Ishikawa (cell line): ENCODE measurements around the gene PRKCH.

Experiments
- CEBPB ChIP-seq: IDR thresholded peaks from 2 replicates; pipeline ENCODE4 v1.6.1; 2012
- CREB1 ChIP-seq: IDR thresholded peaks from 2 replicates; pipeline ENCODE4 v1.6.1; 2012; ENCODE audit warnings: low read depth
- EGR1 ChIP-seq: IDR thresholded peaks from 2 replicates; pipeline ENCODE4 v1.6.1; 2012
- EP300 ChIP-seq: IDR thresholded peaks from 2 replicates; pipeline ENCODE4 v1.6.1; 2012; ENCODE audit warnings: borderline replicate concordance
- FOXM1 ChIP-seq: IDR thresholded peaks from 2 replicates; pipeline ENCODE4 v1.6.1; 2012; ENCODE audit warnings: low read depth, borderline replicate concordance
- MAX ChIP-seq: IDR thresholded peaks from 2 replicates; pipeline ENCODE4 v1.6.1; 2012
- NFIC ChIP-seq: IDR thresholded peaks from 2 replicates; pipeline ENCODE4 v1.6.1; 2012
- RAD21 ChIP-seq: IDR thresholded peaks from 2 replicates; pipeline ENCODE4 v1.6.1; 2012; ENCODE audit warnings: low read depth
- REST ChIP-seq: IDR thresholded peaks from 2 replicates; pipeline ENCODE4 v1.6.1; 2012; ENCODE audit warnings: low read depth, mild to moderate bottlenecking
- TAF1 ChIP-seq: IDR thresholded peaks from 2 replicates; pipeline ENCODE4 v1.6.1; 2012; ENCODE audit warnings: low read depth, mild to moderate bottlenecking
- TCF12 ChIP-seq: IDR thresholded peaks from 2 replicates; pipeline ENCODE4 v1.6.1; 2012; ENCODE audit warnings: low read depth
- TEAD4 ChIP-seq: IDR thresholded peaks from 2 replicates; pipeline ENCODE4 v1.6.1; 2012
- USF1 ChIP-seq: IDR thresholded peaks from 2 replicates; pipeline ENCODE4 v1.6.1; 2012
- YY1 ChIP-seq: IDR thresholded peaks from 2 replicates; pipeline ENCODE4 v1.6.1; 2012; ENCODE audit warnings: low read depth
- ZBTB7A ChIP-seq: IDR thresholded peaks from 2 replicates; pipeline ENCODE4 v1.6.1; 2012; ENCODE audit warnings: low read depth

Gene PRKCH

GRCh38 chr14:61300209-61300608 lies 21.2 kb upstream of the PRKCH start:
- TF ChIP-seq ZBTB7A (no peak), YY1 (no peak), CREB1 (no peak), TEAD4 (no peak), USF1 (no peak), EP300 (no peak), CEBPB (no peak), TAF1 (no peak), RAD21 (no peak), NFIC (no peak), MAX (no peak), FOXM1 (no peak), TCF12 (no peak), EGR1 (no peak)

GRCh38 chr14:61300754-61301153 lies 20.6 kb upstream of the PRKCH start:
- TF ChIP-seq TCF12 (no peak), RAD21 (no peak)

- TF ChIP-seq RAD21 (no peak), TEAD4 (no peak), TAF1 (no peak), EP300 (no peak), REST (no peak), MAX (no peak), CEBPB (no peak), USF1 (no peak), YY1 (no peak), FOXM1 (no peak), ZBTB7A (no peak)
Observed at GRCh38 chr14:61304688-61305087, 16.7 kb upstream of the PRKCH start.

- no peak for TF ChIP-seq MAX
- TF ChIP-seq YY1, result no peak
- TF ChIP-seq CEBPB, result no peak
- TF ChIP-seq EP300, result no peak
- TF ChIP-seq ZBTB7A, result no peak
- TF ChIP-seq RAD21, result no peak
- no peak for TF ChIP-seq NFIC
- no peak for TF ChIP-seq FOXM1
- TF ChIP-seq TCF12, result no peak
- TF ChIP-seq TAF1, result no peak
- no peak for TF ChIP-seq REST
- no peak for TF ChIP-seq CREB1
- no peak for TF ChIP-seq EGR1
Observed at GRCh38 chr14:61308198-61308597, 13.2 kb upstream of the PRKCH start.

- no peak for TF ChIP-seq REST
- no peak for TF ChIP-seq USF1
- TF ChIP-seq RAD21, result no peak
- no peak for TF ChIP-seq EGR1
Observed at GRCh38 chr14:61315313-61315712, 6.1 kb upstream of the PRKCH start.
